ENCODE results near the gene RNF43.

Gene RNF43

GRCh38 chr17:58382872-58383242 lies 34.5 kb downstream of the RNF43 start:
- DNase-seq (ENCODE audit: low read depth in 2 of 2, low spot score in 1 of 2): no peak

- DNase-seq (ENCODE audit: low read depth in 2 of 2, low spot score in 1 of 2): no peak
These were observed 35.0 kb downstream of the RNF43 start for GRCh38 chr17:58382108-58382871.

GRCh38 chr17:58381124-58382035 lies 36.0 kb downstream of the RNF43 start:
- no peak for DNase-seq (ENCODE audit: low read depth in 2 of 2, low spot score in 1 of 2)

- DNase-seq (ENCODE audit: low read depth in 2 of 2, low spot score in 1 of 2): no peak
These were observed 36.9 kb downstream of the RNF43 start for GRCh38 chr17:58380207-58381123.

GRCh38 chr17:58379511-58379824 lies 37.9 kb downstream of the RNF43 start:
- DNase-seq (ENCODE audit: low read depth in 2 of 2, low spot score in 1 of 2): no peak

GRCh38 chr17:58378733-58379510 lies 38.4 kb downstream of the RNF43 start:
- DNase-seq (ENCODE audit: low read depth in 2 of 2, low spot score in 1 of 2): no peak

- no peak for DNase-seq (ENCODE audit: low read depth in 2 of 2, low spot score in 1 of 2)
These were observed 39.7 kb downstream of the RNF43 start for GRCh38 chr17:58377661-58378060.

GRCh38 chr17:58377093-58377601 lies 40.2 kb downstream of the RNF43 start:
- DNase-seq (ENCODE audit: low read depth in 2 of 2, low spot score in 1 of 2): no peak

GRCh38 chr17:58376472-58377000 lies 40.8 kb downstream of the RNF43 start:
- no peak for DNase-seq (ENCODE audit: low read depth in 2 of 2, low spot score in 1 of 2)

- no peak for DNase-seq (ENCODE audit: low read depth in 2 of 2, low spot score in 1 of 2)
These were observed 41.5 kb downstream of the RNF43 start for GRCh38 chr17:58375811-58376210.

GRCh38 chr17:58375256-58375655 lies 42.1 kb downstream of the RNF43 start:
- no peak for DNase-seq (ENCODE audit: low read depth in 2 of 2, low spot score in 1 of 2)

GRCh38 chr17:58373923-58374322 lies 43.4 kb downstream of the RNF43 start:
- DNase-seq (ENCODE audit: low read depth in 2 of 2, low spot score in 1 of 2): no peak

- no peak for DNase-seq (ENCODE audit: low read depth in 2 of 2, low spot score in 1 of 2)
These were observed 44.3 kb downstream of the RNF43 start for GRCh38 chr17:58373003-58373402.

- DNase-seq (ENCODE audit: low read depth in 2 of 2, low spot score in 1 of 2): no peak
These were observed 45.9 kb downstream of the RNF43 start for GRCh38 chr17:58371300-58371950.

GRCh38 chr17:58370716-58371115 lies 46.6 kb downstream of the RNF43 start:
- no peak for DNase-seq (ENCODE audit: low read depth in 2 of 2, low spot score in 1 of 2)

- no peak for DNase-seq (ENCODE audit: low read depth in 2 of 2, low spot score in 1 of 2)
These were observed 47.0 kb downstream of the RNF43 start for GRCh38 chr17:58370309-58370708.

GRCh38 chr17:58369214-58370031 lies 47.9 kb downstream of the RNF43 start:
- DNase-seq (ENCODE audit: low read depth in 2 of 2, low spot score in 1 of 2): no peak

GRCh38 chr17:58368860-58369213 lies 48.5 kb downstream of the RNF43 start:
- DNase-seq (ENCODE audit: low read depth in 2 of 2, low spot score in 1 of 2): no peak

Data from stimulated activated CD8-positive, alpha-beta memory T cell treated with anti-CD3 and anti-CD28 coated beads, Interleukin-4, amount 100 ng/mL, for 4 hours (primary cell).